Smooth muscle cell (in vitro differentiated cells): ENCODE results near the gene ATP10D. TPM values are rescaled to one million over a fixed set of nuclear protein-coding genes. Genes with fewer than 3 reads are reported as not detected.
"Not testable (repeated sequence)": the region's sequence is repeated elsewhere in the genome, so short reads cannot be mapped to it uniquely, and the experiment has no call there.

Source experiments
- DNase-seq: peaks from one replicate; lab custom pipeline; 2025; ENCODE audit not compliant: unreplicated experiment; lab: John Stamatoyannopoulos, UW
- H2AFZ ChIP-seq: fragments of 200-600 bp; sonication (generic); 2 replicates; pipeline ENCODE4 v1.6.0; 2016; ENCODE audit warnings: antibody characterized with exemption, low read depth, mild to moderate bottlenecking
- H3F3A ChIP-seq: fragments of 200-600 bp; sonication (generic); 2 replicates; pipeline ENCODE4 v1.6.0; 2017; ENCODE audit warnings: antibody characterized with exemption, low read depth
- H3K27ac ChIP-seq: fragments of 200-600 bp; sonication (generic); 2 replicates; pipeline ENCODE4 v1.5.1; 2016; ENCODE audit warnings: low read depth, mild to moderate bottlenecking
- H3K27me3 ChIP-seq: fragments of 200-600 bp; sonication (generic); 2 replicates; pipeline ENCODE4 v1.6.1; 2016; ENCODE audit warnings: low read depth, mild to moderate bottlenecking
- H3K36me3 ChIP-seq: fragments of 200-600 bp; sonication (generic); 2 replicates; pipeline ENCODE4 v1.5.1; 2016; ENCODE audit warnings: low read depth
- H3K4me1 ChIP-seq: fragments of 200-600 bp; sonication (generic); 2 replicates; pipeline ENCODE4 v1.5.1; 2016; ENCODE audit warnings: low read depth
- H3K4me2 ChIP-seq: fragments of 200-600 bp; sonication (generic); 2 replicates; pipeline ENCODE4 v1.6.0; 2016; ENCODE audit warnings: mild to moderate bottlenecking
- H3K4me3 ChIP-seq: fragments of 200-600 bp; sonication (generic); 2 replicates; pipeline ENCODE4 v1.5.1; 2016; ENCODE audit warnings: mild to moderate bottlenecking
- H3K79me2 ChIP-seq: fragments of 200-600 bp; sonication (generic); 2 replicates; pipeline ENCODE4 v1.6.0; 2016; ENCODE audit warnings: low read depth, mild to moderate bottlenecking
- H3K9ac ChIP-seq: fragments of 200-600 bp; sonication (generic); 2 replicates; pipeline ENCODE4 v1.6.0; 2016; ENCODE audit warnings: low read depth
- H3K9me3 ChIP-seq: fragments of 200-600 bp; sonication (generic); replicated peaks from 2 replicates; pipeline ENCODE4 v1.5.1; 2016; ENCODE audit warnings: low read depth
- H4K20me1 ChIP-seq: fragments of 200-600 bp; sonication (generic); 2 replicates; pipeline ENCODE4 v1.6.0; 2016; ENCODE audit warnings: low read depth
- CTCF ChIP-seq: fragments of 200-600 bp; sonication (generic); IDR thresholded peaks from 2 replicates; pipeline ENCODE4 v1.5.1; 2017; ENCODE audit warnings: borderline replicate concordance, mild to moderate bottlenecking, antibody characterized with exemption; ENCODE audit not compliant: insufficient read depth, poor library complexity, severe bottlenecking
- WGBS: methylation state at CpG from one replicate; pipeline ENCODE4 v1.1.7; 2016; ENCODE audit warnings: low lambda C conversion rate; 5-methylcytosine and 5-hydroxymethylcytosine counted together
- polyA plus RNA-seq: library from polyadenylated mRNA; unstranded; fragments of >200 nt; fragmentation: Nextera tagmentation; extraction: Ambion mirVana; gene quantifications from 2 replicates; pipeline ENCODE4 v1.2.1, GENCODE V29; 2016
- total RNA-seq: library from RNA; depleted of rRNA; stranded (reverse); fragments of >200 nt; gene quantifications from 2 replicates; pipeline ENCODE4 v1.2.3, GENCODE V29; 2014

The ATP10D gene
- total and polyA plus RNA-seq, 2 experiments from 2014 or later, result 8.6 to 28.4 TPM

GRCh38 chr4:47553329-47554125 is 68.5 kb downstream of the ATP10D start:
- H3K9ac ChIP-seq, result no peak overlapping the region
- H4K20me1 ChIP-seq, result no peaks in the 10 kb centered on the region
- no peak overlapping the region for H3K4me2 ChIP-seq
- no peaks in the 10 kb centered on the region for H3K36me3 ChIP-seq
- H3K27ac ChIP-seq, result peak overlapping the region; percentile 40
- no peaks in the 10 kb centered on the region for H3F3A ChIP-seq
- DNase-seq, result no peak
- H3K4me3 ChIP-seq, result no peak overlapping the region
- H3K4me1 ChIP-seq, result peaks cover 3% of the 10 kb centered on the region
- no peaks in the 10 kb centered on the region for H3K79me2 ChIP-seq
- no peak for TF ChIP-seq CTCF
- H2AFZ ChIP-seq, result no peak overlapping the region
- H3K9me3 ChIP-seq, result no peaks in the 10 kb centered on the region
- 83% methylated on average over 2 of the region's 2 CpGs for WGBS
- peaks cover 5% of the 10 kb centered on the region for H3K27me3 ChIP-seq

GRCh38 chr4:47555920-47556319 is 70.8 kb downstream of the ATP10D start:
- H2AFZ ChIP-seq, H3K9ac ChIP-seq, H3K4me2 ChIP-seq, H3K27me3 ChIP-seq, H3K4me1 ChIP-seq, H3K4me3 ChIP-seq, DNase-seq, H3K9me3 ChIP-seq, H3K79me2 ChIP-seq, H3F3A ChIP-seq, H4K20me1 ChIP-seq, H3K36me3 ChIP-seq: not testable (repeated sequence)
- peak overlapping the region; percentile 38 for H3K27ac ChIP-seq
- 72% methylated on average over 3 of the region's 3 CpGs for WGBS

- Histone ChIP-seq H3K4me2 (no peak overlapping the region), H3K4me1 (no peaks in the 10 kb centered on the region), H3K9me3 (no peaks in the 10 kb centered on the region), H3K27ac (no peak overlapping the region), H4K20me1 (no peaks in the 10 kb centered on the region), H3K27me3 (no peaks in the 10 kb centered on the region), H3F3A (no peaks in the 10 kb centered on the region), H3K36me3 (no peaks in the 10 kb centered on the region), H3K79me2 (no peaks in the 10 kb centered on the region), H2AFZ (no peak overlapping the region), H3K4me3 (no peak overlapping the region), H3K9ac (no peak overlapping the region)
- DNase-seq, result no peak
- TF ChIP-seq CTCF, result no peak
- WGBS, result 99% methylated on average over 2 of the region's 2 CpGs
These were observed 72.2 kb downstream of the ATP10D start for GRCh38 chr4:47557255-47557654.

- Histone ChIP-seq H3K79me2 (no peaks in the 10 kb centered on the region), H3F3A (no peaks in the 10 kb centered on the region), H3K4me1 (no peaks in the 10 kb centered on the region), H2AFZ (no peak overlapping the region), H4K20me1 (no peaks in the 10 kb centered on the region), H3K36me3 (no peaks in the 10 kb centered on the region), H3K27ac (no peak overlapping the region), H3K4me3 (no peak overlapping the region), H3K9ac (no peak overlapping the region), H3K4me2 (no peak overlapping the region), H3K27me3 (no peaks in the 10 kb centered on the region), H3K9me3 (no peaks in the 10 kb centered on the region)
- WGBS, result 86% methylated on average over 1 of the region's 1 CpG
- no peak for TF ChIP-seq CTCF
- DNase-seq, result no peak
These were observed 75.6 kb downstream of the ATP10D start for GRCh38 chr4:47560682-47561081.
